Mesenchymal stem cell (in vitro differentiated cells and primary cell): Measurements from ENCODE around the gene RNGTT.

ENCODE experiments used
- DNase-seq: peaks from one replicate; pipeline ENCODE4 v3.0.0-alpha.2; 2013
- H2AFZ ChIP-seq: one replicate; pipeline ENCODE4 v1.6.1; 2013; ENCODE audit warnings: low read depth, mild to moderate bottlenecking, control low read depth, inconsistent platforms, low read length, moderate library complexity
- H2AK5ac ChIP-seq: 2 replicates; pipeline ENCODE4 v1.6.1; 2013; ENCODE audit warnings: low read length, moderate library complexity, mild to moderate bottlenecking, inconsistent platforms; ENCODE audit not compliant: severe bottlenecking
- H2BK120ac ChIP-seq: one replicate; pipeline ENCODE4 v1.6.1; 2013; ENCODE audit warnings: low read depth, mild to moderate bottlenecking, inconsistent platforms, low read length, moderate library complexity
- H2BK12ac ChIP-seq, 2 experiments: one replicate each; pipeline ENCODE4 v1.6.1; 2013; ENCODE audit warnings: inconsistent platforms in 2 of 2, low read length in 2 of 2, mild to moderate bottlenecking in 2 of 2, moderate library complexity in 2 of 2, control low read depth in 1 of 2
- H2BK15ac ChIP-seq: one replicate; pipeline ENCODE4 v1.6.1; 2013; ENCODE audit warnings: mild to moderate bottlenecking, low read depth, inconsistent platforms; ENCODE audit not compliant: poor library complexity, severe bottlenecking
- H2BK5ac ChIP-seq: 2 replicates; pipeline ENCODE4 v1.6.1; 2013; ENCODE audit warnings: low read depth, mild to moderate bottlenecking, low read length, control low read depth, inconsistent platforms; ENCODE audit not compliant: poor library complexity, severe bottlenecking
- H3K14ac ChIP-seq, 2 experiments: one replicate each; pipeline ENCODE4 v1.6.1; 2013; ENCODE audit warnings: inconsistent platforms in 2 of 2, low read length in 2 of 2, control low read depth in 1 of 2, mild to moderate bottlenecking in 1 of 2, moderate library complexity in 1 of 2
- H3K18ac ChIP-seq, 2 experiments: one replicate each; pipeline ENCODE4 v1.6.1; 2013; ENCODE audit warnings: inconsistent platforms in 2 of 2, low read length in 2 of 2, control low read depth in 1 of 2, low read depth in 1 of 2, mild to moderate bottlenecking in 1 of 2
- H3K23ac ChIP-seq, 2 experiments: one replicate each; pipeline ENCODE4 v1.6.1; 2013; ENCODE audit warnings: inconsistent platforms in 2 of 2, low read length in 2 of 2, mild to moderate bottlenecking in 2 of 2, moderate library complexity in 2 of 2, control low read depth in 1 of 2
- H3K27ac ChIP-seq: 2 replicates; pipeline ENCODE4 v1.5.1; 2013; ENCODE audit warnings: mild to moderate bottlenecking, moderate library complexity, low read length, control low read depth, inconsistent platforms; ENCODE audit not compliant: poor library complexity, severe bottlenecking
- H3K27me3 ChIP-seq, 2 experiments: 2 replicates each; pipeline versions ENCODE4 v1.6.1 to v1.7.0; 2013; ENCODE audit warnings: low read length in 2 of 2, mild to moderate bottlenecking in 2 of 2, moderate library complexity in 2 of 2, control low read depth in 1 of 2, inconsistent platforms in 1 of 2; ENCODE audit not compliant: control insufficient read depth in 1 of 2, insufficient read depth in 1 of 2
- H3K36me3 ChIP-seq, 2 experiments: 2 replicates each; pipeline versions ENCODE4 v1.6.1 to v1.7.0; 2013; ENCODE audit warnings: low read length in 2 of 2, control low read depth in 1 of 2, inconsistent platforms in 1 of 2, low read depth in 1 of 2, mild to moderate bottlenecking in 1 of 2; ENCODE audit not compliant: insufficient read depth in 2 of 2, control insufficient read depth in 1 of 2
- H3K4ac ChIP-seq, 2 experiments: one replicate each; pipeline ENCODE4 v1.6.1; 2013; ENCODE audit warnings: inconsistent platforms in 2 of 2, low read length in 2 of 2, mild to moderate bottlenecking in 2 of 2, moderate library complexity in 2 of 2, control low read depth in 1 of 2, low read depth in 1 of 2
- H3K4me1 ChIP-seq: 2 replicates; pipeline ENCODE4 v1.6.1; 2013; ENCODE audit warnings: low read depth, low read length, control low read depth; ENCODE audit not compliant: control insufficient read depth, insufficient read depth
- H3K4me2 ChIP-seq: 2 replicates; pipeline ENCODE4 v1.6.1; 2013; ENCODE audit warnings: low read length, mild to moderate bottlenecking, inconsistent platforms; ENCODE audit not compliant: poor library complexity, severe bottlenecking
- H3K4me3 ChIP-seq, 2 experiments: 2 replicates each; pipeline versions ENCODE4 v1.5.1 to v1.7.0; 2013; ENCODE audit warnings: low read length in 2 of 2, mild to moderate bottlenecking in 2 of 2, control low read depth in 1 of 2, low read depth in 1 of 2; ENCODE audit not compliant: insufficient read depth in 1 of 2
- H3K79me1 ChIP-seq: replicated peaks from 2 replicates; pipeline ENCODE4 v1.6.1; 2013; ENCODE audit warnings: mild to moderate bottlenecking, control low read depth, low read length, inconsistent platforms; ENCODE audit not compliant: poor library complexity, severe bottlenecking
- H3K9ac ChIP-seq: 2 replicates; pipeline ENCODE4 v1.7.0; 2013; ENCODE audit warnings: mild to moderate bottlenecking, low read length, moderate library complexity
- H3K9me3 ChIP-seq: 2 replicates; pipeline ENCODE4 v1.7.0; 2013; ENCODE audit warnings: mild to moderate bottlenecking, low read length; ENCODE audit not compliant: control insufficient read depth
- H4K8ac ChIP-seq: one replicate; pipeline ENCODE4 v1.6.1; 2013; ENCODE audit warnings: inconsistent platforms, mild to moderate bottlenecking, low read length, moderate library complexity
- H4K91ac ChIP-seq: one replicate; pipeline ENCODE4 v1.6.1; 2013; ENCODE audit warnings: mild to moderate bottlenecking, low read length, inconsistent platforms
- WGBS: methylation state at CpG from one replicate; pipeline ENCODE4 v1.1.7; 2013; ENCODE audit warnings: mixed read lengths; 5-methylcytosine and 5-hydroxymethylcytosine counted together

The RNGTT gene

GRCh38 chr6:88763160-88763559 lies 200.3 kb downstream of the RNGTT start:
- H3K4me3 ChIP-seq: no peak overlapping the region
- no peaks in the 10 kb centered on the region for H3K9me3 ChIP-seq
- no peaks in the 10 kb centered on the region for H3K4me1 ChIP-seq
- H3K14ac ChIP-seq: no peak overlapping the region
- H2BK120ac ChIP-seq: no peak overlapping the region
- H4K8ac ChIP-seq: no peak overlapping the region
- no peaks in the 10 kb centered on the region for H3K36me3 ChIP-seq
- no peak overlapping the region for H3K4ac ChIP-seq
- no peak overlapping the region for H2AK5ac ChIP-seq
- H3K4me2 ChIP-seq: no peak overlapping the region
- H3K79me1 ChIP-seq: peaks cover 2% of the 10 kb centered on the region
- H3K9ac ChIP-seq: no peak overlapping the region
- no peak overlapping the region for H2BK12ac ChIP-seq
- no peaks in the 10 kb centered on the region for H3K27me3 ChIP-seq
- H2AFZ ChIP-seq: no peak overlapping the region
- no peak overlapping the region for H2BK15ac ChIP-seq
- WGBS: 80% methylated on average over 2 of the region's 3 CpGs
- H3K18ac ChIP-seq: no peak overlapping the region
- no peak overlapping the region for H3K27ac ChIP-seq
- no peak overlapping the region for H2BK5ac ChIP-seq
- no peak overlapping the region for H3K23ac ChIP-seq
- no peak overlapping the region for H4K91ac ChIP-seq
- DNase-seq: peak; percentile 12

GRCh38 chr6:88761237-88762031 lies 202.0 kb downstream of the RNGTT start:
- no peak overlapping the region for H3K9ac ChIP-seq
- H3K27ac ChIP-seq: no peak overlapping the region
- H3K4me1 ChIP-seq: no peaks in the 10 kb centered on the region
- H2AFZ ChIP-seq: no peak overlapping the region
- no peak overlapping the region for H2AK5ac ChIP-seq
- H3K9me3 ChIP-seq: no peaks in the 10 kb centered on the region
- no peaks in the 10 kb centered on the region for H3K27me3 ChIP-seq
- no peak overlapping the region for H3K14ac ChIP-seq
- H2BK15ac ChIP-seq: no peak overlapping the region
- no peak overlapping the region for H3K4me3 ChIP-seq
- H2BK120ac ChIP-seq: no peak overlapping the region
- no peak overlapping the region for H3K18ac ChIP-seq
- DNase-seq: no peak
- H3K4ac ChIP-seq: no peak overlapping the region
- H4K91ac ChIP-seq: no peak overlapping the region
- H3K79me1 ChIP-seq: peaks cover 2% of the 10 kb centered on the region
- H3K23ac ChIP-seq: no peak overlapping the region
- H2BK12ac ChIP-seq: no peak overlapping the region
- no peak overlapping the region for H2BK5ac ChIP-seq
- 98% methylated on average over 8 of the region's 9 CpGs for WGBS
- H3K36me3 ChIP-seq: no peaks in the 10 kb centered on the region
- no peak overlapping the region for H3K4me2 ChIP-seq
- H4K8ac ChIP-seq: no peak overlapping the region

- H3K9ac ChIP-seq: no peak overlapping the region
- no peak overlapping the region for H2BK5ac ChIP-seq
- no peak overlapping the region for H4K91ac ChIP-seq
- no peak overlapping the region for H3K18ac ChIP-seq
- WGBS: no CpG with 5 or more reads among the region's 2 CpGs
- no peak overlapping the region for H2AFZ ChIP-seq
- H3K4me1 ChIP-seq: no peaks in the 10 kb centered on the region
- DNase-seq: no peak
- no peak overlapping the region for H2AK5ac ChIP-seq
- no peaks in the 10 kb centered on the region for H3K36me3 ChIP-seq
- no peak overlapping the region for H2BK15ac ChIP-seq
- H4K8ac ChIP-seq: no peak overlapping the region
- H3K14ac ChIP-seq: no peak overlapping the region
- no peaks in the 10 kb centered on the region for H3K9me3 ChIP-seq
- H2BK120ac ChIP-seq: no peak overlapping the region
- no peak overlapping the region for H3K23ac ChIP-seq
- H3K4ac ChIP-seq: no peak overlapping the region
- no peaks in the 10 kb centered on the region for H3K27me3 ChIP-seq
- no peak overlapping the region for H3K4me2 ChIP-seq
- peaks cover 4% of the 10 kb centered on the region for H3K79me1 ChIP-seq
- no peak overlapping the region for H3K27ac ChIP-seq
- no peak overlapping the region for H2BK12ac ChIP-seq
- H3K4me3 ChIP-seq: no peak overlapping the region
Measured at GRCh38 chr6:88760091-88760490, 203.3 kb downstream of the RNGTT start.

GRCh38 chr6:88750936-88751335 lies 212.5 kb downstream of the RNGTT start:
- WGBS: 100% methylated on average over 1 of the region's 2 CpGs
- Histone ChIP-seq H3K18ac (no peak overlapping the region), H2AK5ac (no peak overlapping the region), H2BK12ac (no peak overlapping the region), H3K4me1 (no peaks in the 10 kb centered on the region), H3K9me3 (no peaks in the 10 kb centered on the region), H3K4me2 (no peak overlapping the region), H2AFZ (no peak overlapping the region), H4K91ac (no peak overlapping the region), H4K8ac (no peak overlapping the region), H3K23ac (no peak overlapping the region), H2BK15ac (no peak overlapping the region), H3K4me3 (no peak overlapping the region), H2BK5ac (no peak overlapping the region), H2BK120ac (no peak overlapping the region), H3K27ac (no peak overlapping the region), H3K9ac (no peak overlapping the region), H3K4ac (no peak overlapping the region), H3K27me3 (no peaks in the 10 kb centered on the region), H3K79me1 (peaks cover 10% of the 10 kb centered on the region), H3K14ac (no peak overlapping the region), H3K36me3 (peaks cover 0 to 4% of the 10 kb centered on the region in 2 experiments)
- DNase-seq: no peak
